A549 (cell line): ENCODE data around the gene DCUN1D4. TPM values are rescaled to one million over a fixed set of nuclear protein-coding genes. Genes with fewer than 3 reads are reported as not detected.

Experiments used
- ATAC-seq, 2 experiments: fragments of 200-7000 bp in 1 of 2; fragments of >200 bp in 1 of 2; cut with Nextera tagmentation in 1 of 2; cut with Tn5 transposase in 1 of 2; 3 replicates each; pipeline versions ENCODE4 v1.8.0 to v1.9.1; 2018 to 2020; ENCODE audit warnings: mild to moderate bottlenecking in 1 of 2, moderate library complexity in 1 of 2
- CTCF ChIA-PET: fragments of 300-600 bp; sonication (Branson Sonifier 250); formaldehyde crosslinking; extraction: SDS; loops from one replicate; lab custom pipeline; 2021; ENCODE audit warnings: antibody characterized with exemption, inconsistent platforms; lab: Yijun Ruan, JAX
- POLR2A ChIA-PET: fragments of 350-600 bp; formaldehyde crosslinking; extraction: SDS; loops from one replicate; lab custom pipeline; 2021; ENCODE audit warnings: antibody characterized with exemption, inconsistent platforms; lab: Yijun Ruan, JAX
- DNase-seq, 2 experiments: peaks; one replicate each; pipeline versions ENCODE4 v3.0.0 to v3.0.0-alpha.2; 2011 to 2016; ENCODE audit warnings: low read depth in 1 of 2, low spot score in 1 of 2
- FAIRE-seq: peaks from 2 replicates; lab custom pipeline; 2011; peaks lifted over from hg19 to GRCh38; lab: Jason Lieb, UNC
- H3K27ac ChIP-seq, 2 experiments: fragments of >200 bp; sonication (Bioruptor Twin); formaldehyde crosslinking; 3 replicates each; pipeline ENCODE4 v1.5.1; 2016 to 2017
- H3K4me1 ChIP-seq: fragments of >200 bp; sonication (Bioruptor Twin); formaldehyde crosslinking; 3 replicates; pipeline ENCODE4 v1.6.1; 2016
- H3K4me2 ChIP-seq: fragments of >200 bp; sonication (Bioruptor Twin); formaldehyde crosslinking; 3 replicates; pipeline ENCODE4 v1.6.1; 2016
- H3K4me3 ChIP-seq: fragments of >200 bp; sonication (Bioruptor Twin); formaldehyde crosslinking; 3 replicates; pipeline ENCODE4 v1.5.1; 2016
- H3K9me3 ChIP-seq: fragments of >200 bp; sonication (Bioruptor Twin); formaldehyde crosslinking; 3 replicates; pipeline ENCODE4 v1.6.1; 2016
- CBX2 ChIP-seq: fragments of 200-600 bp; sonication (generic); IDR thresholded peaks from 2 replicates; pipeline ENCODE4 v1.6.1; 2016; ENCODE audit warnings: low read depth, mild to moderate bottlenecking, borderline replicate concordance
- CBX8 ChIP-seq: fragments of 200-600 bp; sonication (generic); IDR thresholded peaks from 2 replicates; pipeline ENCODE4 v1.6.1; 2016
- CEBPB ChIP-seq, 2 experiments: fragments of >200 bp in 1 of 2; sonication (Bioruptor Twin) in 1 of 2; formaldehyde crosslinking in 1 of 2; IDR thresholded peaks; 2 replicates each; pipeline ENCODE4 v1.6.1; 2012 to 2016
- CHD4 ChIP-seq: fragments of 200-600 bp; sonication (generic); IDR thresholded peaks from 2 replicates; pipeline ENCODE4 v1.6.1; 2016; ENCODE audit warnings: antibody characterized with exemption, mild to moderate bottlenecking, borderline replicate concordance
- EHF ChIP-seq: fragments of 250-450 bp; sonication (Bioruptor Pico); IDR thresholded peaks from 2 replicates; pipeline ENCODE4 v1.5.0; 2020; ENCODE audit warnings: mild to moderate bottlenecking
- FOXS1 ChIP-seq: fragments of 250-450 bp; sonication (Bioruptor Pico); IDR thresholded peaks from 2 replicates; pipeline ENCODE4 v1.5.0; 2020; ENCODE audit warnings: mild to moderate bottlenecking, moderate library complexity
- GATA3 ChIP-seq: IDR thresholded peaks from 2 replicates; pipeline ENCODE4 v1.6.1; 2012; ENCODE audit warnings: borderline replicate concordance
- HOXB13 ChIP-seq: fragments of 250-450 bp; sonication (Bioruptor Pico); IDR thresholded peaks from 2 replicates; pipeline ENCODE4 v1.5.0; 2020; ENCODE audit warnings: low read depth, mild to moderate bottlenecking, moderate library complexity
- JUNB ChIP-seq: fragments of >200 bp; sonication (Bioruptor Twin); formaldehyde crosslinking; IDR thresholded peaks from 2 replicates; pipeline ENCODE4 v1.6.1; 2016
- KDM5A ChIP-seq: fragments of 200-600 bp; sonication (generic); IDR thresholded peaks from 2 replicates; pipeline ENCODE4 v1.6.1; 2016; ENCODE audit warnings: antibody characterized with exemption, mild to moderate bottlenecking
- MYC ChIP-seq: IDR thresholded peaks from 2 replicates; pipeline ENCODE4 v1.6.1; 2012; ENCODE audit warnings: mild to moderate bottlenecking, inconsistent platforms, low read length, improper control_type of control experiment, borderline replicate concordance
- NPAS2 ChIP-seq: fragments of 250-450 bp; sonication (Bioruptor Pico); IDR thresholded peaks from 2 replicates; pipeline ENCODE4 v1.8.0; 2022; ENCODE audit warnings: mild to moderate bottlenecking, moderate library complexity, borderline replicate concordance
- PHF8 ChIP-seq: fragments of 200-600 bp; sonication (generic); IDR thresholded peaks from 2 replicates; pipeline ENCODE4 v1.6.1; 2016; ENCODE audit warnings: low read depth, mild to moderate bottlenecking, antibody characterized with exemption, moderate library complexity, borderline replicate concordance
- POLR2AphosphoS2 ChIP-seq: conservative IDR thresholded peaks from 2 replicates; pipeline ENCODE4 v1.6.1; 2012; ENCODE audit warnings: low read length, improper control_type of control experiment, inconsistent platforms
- RARB ChIP-seq: fragments of 250-450 bp; sonication (Bioruptor Pico); IDR thresholded peaks from 2 replicates; pipeline ENCODE4 v1.8.0; 2021; ENCODE audit warnings: mild to moderate bottlenecking, moderate library complexity
- RNF2 ChIP-seq: fragments of 200-600 bp; sonication (generic); IDR thresholded peaks from 2 replicates; pipeline ENCODE4 v1.6.1; 2016; ENCODE audit warnings: low read depth, mild to moderate bottlenecking, antibody characterized with exemption, moderate library complexity, borderline replicate concordance
- SMC3 ChIP-seq: fragments of >200 bp; sonication (Bioruptor Twin); formaldehyde crosslinking; IDR thresholded peaks from 3 replicates; pipeline ENCODE4 v1.6.1; 2018; ENCODE audit warnings: inconsistent platforms
- TFCP2L1 ChIP-seq: fragments of 250-450 bp; sonication (Bioruptor Pico); IDR thresholded peaks from 2 replicates; pipeline ENCODE4 v1.5.0; 2021; ENCODE audit warnings: mild to moderate bottlenecking
- TP53 ChIP-seq: fragments of 250-450 bp; sonication (Bioruptor Pico); IDR thresholded peaks from 2 replicates; pipeline ENCODE4 v1.5.0; 2021; ENCODE audit warnings: mild to moderate bottlenecking, moderate library complexity
- ZFP36 ChIP-seq: fragments of 450-650 bp; IDR thresholded peaks from 2 replicates; pipeline ENCODE4 v1.6.1; 2014; ENCODE audit warnings: borderline replicate concordance; ENCODE audit not compliant: partially characterized antibody
- ZNF302 ChIP-seq: fragments of 250-450 bp; sonication (Bioruptor Pico); IDR thresholded peaks from 2 replicates; pipeline ENCODE4 v1.9.0; 2021; ENCODE audit warnings: inconsistent platforms, mild to moderate bottlenecking, moderate library complexity
- ZSCAN20 ChIP-seq: fragments of 250-450 bp; sonication (Bioruptor Pico); IDR thresholded peaks from 2 replicates; pipeline ENCODE4 v1.8.0; 2022; ENCODE audit warnings: mild to moderate bottlenecking, moderate library complexity
- WGBS: methylation state at CpG from one replicate; pipeline ENCODE4 v1.1.6; 2017; ENCODE audit errors: missing lambda C conversion rate; 5-methylcytosine and 5-hydroxymethylcytosine counted together
- polyA plus RNA-seq, 4 experiments: library from polyadenylated mRNA; depleted of rRNA in 3 of 4; stranded (reverse); fragments of >200 nt; fragmentation: RNase III in 1 of 4; extraction: RNeasy Plus Mini Kit Qiagen cat#74134 plus additional on column Dnase treatment in 1 of 4; gene quantifications; 2 replicates in 3 of 4; 3 replicates in 1 of 4; pipeline ENCODE4 v1.2.3, GENCODE V29; 2011 to 2017
- TF ChIP-seq, protein P1 (sequence below): fragments of >200 bp; sonication (Bioruptor Twin); formaldehyde crosslinking; IDR thresholded peaks from 2 replicates; pipeline ENCODE4 v1.6.1; 2016
- TF ChIP-seq, protein P2 (sequence below): fragments of 250-450 bp; sonication (Bioruptor Pico); IDR thresholded peaks from 2 replicates; pipeline ENCODE4 v1.5.0; 2020; ENCODE audit warnings: low read depth, mild to moderate bottlenecking, moderate library complexity
- TF ChIP-seq, protein P3 (sequence below): fragments of 150-350 bp; IDR thresholded peaks from 2 replicates; pipeline ENCODE4 v1.6.1; 2014; ENCODE audit warnings: low read depth, mild to moderate bottlenecking, low read length
- TF ChIP-seq, protein P4 (sequence below): IDR thresholded peaks from 2 replicates; pipeline ENCODE4 v1.6.1; 2012
- TF ChIP-seq, protein P5 (sequence below): fragments of 250-450 bp; sonication (Bioruptor Pico); IDR thresholded peaks from 2 replicates; pipeline ENCODE4 v1.5.0; 2021; ENCODE audit warnings: mild to moderate bottlenecking, moderate library complexity, borderline replicate concordance
- TF ChIP-seq, protein P6 (sequence below): IDR thresholded peaks from 2 replicates; pipeline ENCODE4 v1.6.1; 2012; ENCODE audit warnings: low read depth, borderline replicate concordance

DCUN1D4 gene
- polyA plus RNA-seq, 2 of the 4 experiments (the other 2 are of a cell fraction) = 25.2 to 65.0 TPM

DNA sequence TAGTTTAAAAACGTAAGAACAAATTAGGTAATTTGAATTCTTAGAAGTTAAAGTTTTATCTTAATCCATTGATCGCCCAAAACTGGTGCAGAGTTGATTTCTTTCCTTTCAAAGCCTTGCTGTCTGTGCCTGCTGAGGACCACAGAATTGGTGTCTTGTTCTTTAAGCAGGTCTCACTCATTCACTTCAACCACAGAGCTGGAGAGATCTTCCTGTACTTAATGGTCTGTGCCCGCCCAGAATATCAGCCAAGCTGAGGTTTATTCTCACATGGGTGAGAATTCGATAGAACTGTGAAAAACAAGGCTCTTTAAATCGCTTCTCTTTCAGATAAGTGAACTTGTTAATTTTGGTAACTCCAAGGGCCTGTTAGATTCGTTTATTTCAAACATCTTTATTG, 31.6 kb downstream of the DCUN1D4 start:
- H3K4me2 ChIP-seq = no peak overlapping the region
- H3K27ac ChIP-seq = no peak overlapping the region
- no peaks in the 10 kb centered on the region for H3K9me3 ChIP-seq
- FAIRE-seq = no peak
- peaks cover 15% of the 10 kb centered on the region; the same call in 2 of the 3 replicates for H3K4me1 ChIP-seq
- no peak for ATAC-seq
- no peak overlapping the region for H3K4me3 ChIP-seq
- CTCF ChIA-PET = no interaction called here
- TF ChIP-seq GATA3 (no peak), ZNF302 (CRISPR knock-in tag) (no peak), CBX2 (no peak), NPAS2 (CRISPR knock-in tag) (no peak), CBX8 (no peak), KDM5A (no peak), CHD4 (no peak), ZFP36 (no peak), PHF8 (no peak), FOXS1 (CRISPR knock-in tag) (no peak)
- TF ChIP-seq, protein P1, sequence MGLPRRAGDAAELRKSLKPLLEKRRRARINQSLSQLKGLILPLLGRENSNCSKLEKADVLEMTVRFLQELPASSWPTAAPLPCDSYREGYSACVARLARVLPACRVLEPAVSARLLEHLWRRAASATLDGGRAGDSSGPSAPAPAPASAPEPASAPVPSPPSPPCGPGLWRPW = no peak
- TF ChIP-seq, protein P2, sequence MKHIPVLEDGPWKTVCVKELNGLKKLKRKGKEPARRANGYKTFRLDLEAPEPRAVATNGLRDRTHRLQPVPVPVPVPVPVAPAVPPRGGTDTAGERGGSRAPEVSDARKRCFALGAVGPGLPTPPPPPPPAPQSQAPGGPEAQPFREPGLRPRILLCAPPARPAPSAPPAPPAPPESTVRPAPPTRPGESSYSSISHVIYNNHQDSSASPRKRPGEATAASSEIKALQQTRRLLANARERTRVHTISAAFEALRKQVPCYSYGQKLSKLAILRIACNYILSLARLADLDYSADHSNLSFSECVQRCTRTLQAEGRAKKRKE (CRISPR knock-in tag) = no peak
- TF ChIP-seq, protein P3, sequence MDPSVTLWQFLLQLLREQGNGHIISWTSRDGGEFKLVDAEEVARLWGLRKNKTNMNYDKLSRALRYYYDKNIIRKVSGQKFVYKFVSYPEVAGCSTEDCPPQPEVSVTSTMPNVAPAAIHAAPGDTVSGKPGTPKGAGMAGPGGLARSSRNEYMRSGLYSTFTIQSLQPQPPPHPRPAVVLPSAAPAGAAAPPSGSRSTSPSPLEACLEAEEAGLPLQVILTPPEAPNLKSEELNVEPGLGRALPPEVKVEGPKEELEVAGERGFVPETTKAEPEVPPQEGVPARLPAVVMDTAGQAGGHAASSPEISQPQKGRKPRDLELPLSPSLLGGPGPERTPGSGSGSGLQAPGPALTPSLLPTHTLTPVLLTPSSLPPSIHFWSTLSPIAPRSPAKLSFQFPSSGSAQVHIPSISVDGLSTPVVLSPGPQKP = no peak
- 94% methylated on average over 6 of the region's 6 CpGs for WGBS
- POLR2A ChIA-PET = no interaction called here
- DNase-seq = no peak

GRCh38 chr4:51878431-51878830, 35.5 kb downstream of the DCUN1D4 start:
- CTCF ChIA-PET = interaction anchor here (0.9 kb wide), 1 partner anchor 14 kb away, joined by 3 read pairs; no protein-coding TSS in a partner anchor
- FAIRE-seq = no peak

GRCh38 chr4:51880016-51880915, 37.3 kb downstream of the DCUN1D4 start:
- Histone ChIP-seq H3K4me3 (no peak overlapping the region), H3K27ac (no peak overlapping the region), H3K4me1 (no peaks in the 10 kb centered on the region), H3K9me3 (no peaks in the 10 kb centered on the region), H3K4me2 (no peak overlapping the region)
- WGBS = 88% methylated on average over 9 of the region's 9 CpGs
- ChIA-PET POLR2A (no interaction called here), CTCF (interaction anchor here (1.6 kb wide), 1 partner anchor 16 kb away, joined by 7 read pairs; no protein-coding TSS in a partner anchor)
- FAIRE-seq (no peak), ATAC-seq (no peak), DNase-seq (no peak)
- TF ChIP-seq RARB (CRISPR knock-in tag) = no peak
- TF ChIP-seq CEBPB (IDR thresholded peaks at IDR 0.05) = no peak
- TF ChIP-seq, protein P2 (CRISPR knock-in tag) = no peak
- no peak for TF ChIP-seq RNF2
- TF ChIP-seq FOXS1 (CRISPR knock-in tag) = no peak
- no peak for TF ChIP-seq ZSCAN20
- no peak for TF ChIP-seq SMC3
- no peak for TF ChIP-seq EHF
- no peak for TF ChIP-seq JUNB
- TF ChIP-seq, protein P4, sequence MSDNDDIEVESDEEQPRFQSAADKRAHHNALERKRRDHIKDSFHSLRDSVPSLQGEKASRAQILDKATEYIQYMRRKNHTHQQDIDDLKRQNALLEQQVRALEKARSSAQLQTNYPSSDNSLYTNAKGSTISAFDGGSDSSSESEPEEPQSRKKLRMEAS = no peak
- no peak for TF ChIP-seq TFCP2L1 (CRISPR knock-in tag)
- no peak for TF ChIP-seq HOXB13
- TF ChIP-seq POLR2AphosphoS2 = no peak
- TF ChIP-seq, protein P5, sequence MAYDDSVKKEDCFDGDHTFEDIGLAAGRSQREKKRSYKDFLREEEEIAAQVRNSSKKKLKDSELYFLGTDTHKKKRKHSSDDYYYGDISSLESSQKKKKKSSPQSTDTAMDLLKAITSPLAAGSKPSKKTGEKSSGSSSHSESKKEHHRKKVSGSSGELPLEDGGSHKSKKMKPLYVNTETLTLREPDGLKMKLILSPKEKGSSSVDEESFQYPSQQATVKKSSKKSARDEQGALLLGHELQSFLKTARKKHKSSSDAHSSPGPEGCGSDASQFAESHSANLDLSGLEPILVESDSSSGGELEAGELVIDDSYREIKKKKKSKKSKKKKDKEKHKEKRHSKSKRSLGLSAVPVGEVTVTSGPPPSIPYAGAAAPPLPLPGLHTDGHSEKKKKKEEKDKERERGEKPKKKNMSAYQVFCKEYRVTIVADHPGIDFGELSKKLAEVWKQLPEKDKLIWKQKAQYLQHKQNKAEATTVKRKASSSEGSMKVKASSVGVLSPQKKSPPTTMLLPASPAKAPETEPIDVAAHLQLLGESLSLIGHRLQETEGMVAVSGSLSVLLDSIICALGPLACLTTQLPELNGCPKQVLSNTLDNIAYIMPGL = no peak
- TF ChIP-seq TP53 (CRISPR knock-in tag) = no peak

More at GRCh38 chr4:51878431-51878830, 35.5 kb downstream of the DCUN1D4 start:
- no peak for ATAC-seq
- no peak for DNase-seq
- TF ChIP-seq MYC (no peak), TFCP2L1 (CRISPR knock-in tag) (no peak)
- TF ChIP-seq, protein P6, sequence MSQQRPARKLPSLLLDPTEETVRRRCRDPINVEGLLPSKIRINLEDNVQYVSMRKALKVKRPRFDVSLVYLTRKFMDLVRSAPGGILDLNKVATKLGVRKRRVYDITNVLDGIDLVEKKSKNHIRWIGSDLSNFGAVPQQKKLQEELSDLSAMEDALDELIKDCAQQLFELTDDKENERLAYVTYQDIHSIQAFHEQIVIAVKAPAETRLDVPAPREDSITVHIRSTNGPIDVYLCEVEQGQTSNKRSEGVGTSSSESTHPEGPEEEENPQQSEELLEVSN = no peak
- H3K27ac ChIP-seq = no peak overlapping the region
- no peak overlapping the region for H3K4me3 ChIP-seq
- POLR2A ChIA-PET = no interaction called here
- H3K4me1 ChIP-seq = no peaks in the 10 kb centered on the region
- H3K4me2 ChIP-seq = no peak overlapping the region
- WGBS = 98% methylated on average over 2 of the region's 2 CpGs
- no peaks in the 10 kb centered on the region for H3K9me3 ChIP-seq
